ENCODE measurements around the gene AATK.
"Not testable (repeated sequence)": the region's sequence is repeated elsewhere in the genome, so short reads cannot be mapped to it uniquely, and the experiment has no call there.

The AATK gene

GRCh38 chr17:81090361-81091136, 75.5 kb downstream of the AATK start:
- peak; percentile 30 for DNase-seq

GRCh38 chr17:81086789-81087551, 79.1 kb downstream of the AATK start:
- no peak for DNase-seq

- no peak for DNase-seq
Measured at GRCh38 chr17:81085420-81085911, 80.6 kb downstream of the AATK start.

- DNase-seq: no peak
Measured at GRCh38 chr17:81084680-81085419, 81.2 kb downstream of the AATK start.

GRCh38 chr17:81083125-81083765, 82.8 kb downstream of the AATK start:
- DNase-seq: no peak

GRCh38 chr17:81082177-81083073, 83.6 kb downstream of the AATK start:
- no peak for DNase-seq

GRCh38 chr17:81081222-81082176, 84.5 kb downstream of the AATK start:
- DNase-seq: no peak

- no peak for DNase-seq
Measured at GRCh38 chr17:81080019-81080418, 86.0 kb downstream of the AATK start.

- DNase-seq: not testable (repeated sequence)
Measured at GRCh38 chr17:81078026-81078913, 87.8 kb downstream of the AATK start.

GRCh38 chr17:81076141-81076679, 89.8 kb downstream of the AATK start:
- no peak for DNase-seq

- DNase-seq: no peak
Measured at GRCh38 chr17:81075307-81075706, 90.7 kb downstream of the AATK start.

GRCh38 chr17:81074875-81075274, 91.1 kb downstream of the AATK start:
- DNase-seq: no peak

GRCh38 chr17:81073967-81074839, 91.8 kb downstream of the AATK start:
- DNase-seq: no peak

- no peak for DNase-seq
Measured at GRCh38 chr17:81071761-81072741, 94.0 kb downstream of the AATK start.

GRCh38 chr17:81070541-81071246, 95.3 kb downstream of the AATK start:
- no peak for DNase-seq

- DNase-seq: no peak
Measured at GRCh38 chr17:81069135-81069645, 96.8 kb downstream of the AATK start.

All from activated naive CD4-positive, alpha-beta T cell treated with Interleukin-2 at 50 U/mL for 16 hours (primary cell).